ENCODE data around the gene EFCAB8.

EFCAB8 gene, protein sequence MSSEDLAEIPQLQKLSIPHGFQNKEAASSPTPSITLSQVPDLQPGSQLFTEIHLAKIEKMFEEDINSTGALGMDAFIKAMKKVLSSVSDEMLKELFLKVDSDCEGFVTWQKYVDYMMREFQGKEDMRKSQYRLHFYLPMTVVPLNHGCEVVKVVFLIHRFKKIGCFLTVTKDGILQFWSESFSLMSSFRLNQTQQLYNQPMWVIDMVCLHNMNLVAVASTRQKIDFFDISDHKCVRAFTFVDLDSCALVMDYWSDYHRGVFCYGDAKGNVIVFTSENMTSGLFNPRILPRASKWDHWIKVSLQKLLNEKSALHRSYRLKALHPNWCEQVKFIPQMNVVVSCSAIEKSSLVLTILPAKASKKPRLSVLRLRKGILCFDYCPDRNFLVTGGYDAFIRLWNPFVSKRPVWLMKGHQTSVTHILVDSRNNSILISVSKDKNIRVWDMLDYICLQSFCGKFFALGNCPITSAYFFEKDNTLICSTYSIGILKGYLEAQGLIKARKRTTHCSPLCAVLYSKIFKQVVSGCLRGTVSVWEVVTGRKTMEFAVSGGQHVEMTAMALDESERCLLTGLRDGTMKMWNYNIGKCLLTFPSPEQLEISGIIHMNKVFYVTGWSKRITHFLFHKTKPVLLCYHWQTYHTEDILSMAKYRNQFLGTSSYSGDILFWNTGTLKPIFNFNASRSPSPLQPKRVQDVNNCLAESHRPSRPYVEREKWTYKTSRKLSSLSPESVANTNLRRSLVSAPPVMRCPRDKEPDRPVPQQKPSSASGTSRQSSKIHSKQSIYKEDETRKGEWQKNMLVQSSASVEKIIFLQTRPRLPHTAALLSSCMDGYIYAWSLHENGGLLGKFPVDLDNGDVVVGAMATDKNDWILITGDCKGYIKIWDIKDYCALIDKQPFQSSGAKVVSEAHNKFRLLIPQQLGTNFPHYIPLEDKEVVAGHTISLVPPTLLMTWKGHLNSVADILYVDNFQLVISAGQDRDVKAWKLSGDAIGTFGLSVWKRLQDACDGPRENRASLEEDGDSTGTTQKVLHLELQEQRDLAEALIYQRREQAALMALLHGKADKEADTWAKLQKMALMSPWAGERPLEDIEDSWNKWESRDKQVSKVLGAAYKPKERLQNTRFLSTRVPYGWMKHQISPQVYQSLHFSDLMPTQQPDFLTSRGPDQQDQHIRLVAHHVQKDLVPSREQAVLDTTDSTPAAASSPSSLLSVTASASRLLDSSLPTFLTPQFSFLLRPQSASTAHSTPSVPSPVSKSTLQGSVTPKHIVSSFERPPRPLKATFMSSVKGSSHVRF

DNA sequence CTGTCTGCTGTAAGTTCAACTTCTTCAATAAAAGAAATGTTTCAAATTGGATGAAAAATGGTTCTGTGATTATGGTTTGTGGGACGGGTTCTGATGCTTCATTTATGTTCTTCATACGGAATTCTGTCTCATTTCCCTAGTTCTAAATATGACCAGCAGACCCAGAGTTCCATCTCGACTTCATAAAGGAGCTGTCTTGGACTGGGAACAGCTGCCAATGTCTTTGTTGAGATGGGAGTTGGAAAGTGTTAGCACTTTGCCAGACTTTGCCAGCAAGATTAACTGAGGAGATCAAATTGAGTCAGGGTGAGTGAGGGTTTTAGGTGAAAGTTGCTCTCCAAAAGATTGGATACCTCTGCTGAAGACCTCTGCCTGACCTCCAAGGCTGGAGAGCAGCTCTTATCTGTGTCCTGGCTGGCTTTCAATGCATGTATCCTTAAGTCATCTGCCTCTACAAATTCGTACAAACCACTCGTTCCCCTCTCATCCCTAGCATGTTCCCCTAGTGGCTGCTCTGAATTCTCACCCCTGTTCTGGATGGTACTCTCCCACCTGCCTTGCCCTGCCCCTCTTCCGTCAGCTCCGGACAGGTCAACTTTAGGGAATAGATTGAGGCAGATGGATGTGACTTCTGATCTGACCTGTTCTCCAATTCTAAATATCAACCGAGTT lies at the start of gene EFCAB8:
Gene EFCAB8 (plus strand): TSS at position 223 of the 672 bp plus-strand sequence. CDS start 4,870 bp downstream, outside the sequence.
- no peaks in the 10 kb centered on the region for H3K9me3 Mint-ChIP-seq
- ATAC-seq = no peak
- peaks cover 19% of the 10 kb centered on the region for H3K4me1 Mint-ChIP-seq
- H3K27ac Mint-ChIP-seq = no peak within 1 kb of the TSS
- H3K4me3 Mint-ChIP-seq = no peak within 1 kb of the TSS
- H3K27me3 Mint-ChIP-seq = no peaks in the 10 kb centered on the region
- H3K36me3 Mint-ChIP-seq (ENCODE audit: low read depth) = peaks cover 21% of the 10 kb centered on the region
- DNase-seq = no peak

DNA sequence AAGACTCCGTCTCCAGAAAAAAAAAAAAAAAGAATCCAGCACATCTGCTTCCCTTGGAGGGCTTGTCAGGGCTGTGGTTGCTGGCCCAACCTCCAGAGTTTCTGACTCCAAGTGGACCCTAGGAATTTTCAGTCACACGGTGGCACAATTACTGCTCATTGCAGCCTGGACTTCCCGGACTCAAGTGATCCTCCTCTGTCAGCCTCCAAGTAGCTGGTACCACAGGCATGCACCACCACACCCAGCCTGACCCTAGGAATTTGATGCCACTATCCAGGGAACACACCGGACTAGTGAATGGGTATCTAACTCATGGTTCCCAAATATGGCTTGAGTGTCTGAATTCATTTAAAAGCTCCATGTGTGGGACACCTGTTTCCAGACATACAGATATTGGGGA lies 48.8 kb upstream of the EFCAB8 start:
- Mint-ChIP-seq H3K36me3 (ENCODE audit: low read depth) (no peaks in the 10 kb centered on the region), H3K27me3 (no peaks in the 10 kb centered on the region), H3K4me3 (no peak overlapping the region), H3K4me1 (no peaks in the 10 kb centered on the region), H3K9me3 (no peaks in the 10 kb centered on the region), H3K27ac (no peak overlapping the region)
- DNase-seq = no peak
- ATAC-seq = no peak

DNA sequence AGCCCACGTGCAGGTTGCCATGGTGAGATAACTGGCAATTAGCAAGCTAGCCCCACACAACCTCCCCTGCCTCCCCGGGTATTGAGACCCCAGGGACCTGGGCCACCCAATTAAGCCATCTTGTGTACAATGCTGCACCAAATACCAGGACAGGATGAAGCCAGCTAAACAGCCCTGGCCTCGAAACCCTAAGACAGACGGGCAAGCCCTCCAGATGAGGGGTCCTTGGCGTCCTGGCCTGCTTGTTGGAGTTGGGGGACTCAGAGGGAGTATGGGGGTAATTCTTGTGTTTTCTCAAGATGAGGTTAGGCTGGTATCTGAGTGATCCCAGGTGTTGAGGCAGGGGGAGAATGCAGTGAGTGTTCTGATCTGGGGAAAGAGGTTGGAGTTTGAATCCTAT lies 47.8 kb upstream of the EFCAB8 start:
- DNase-seq (no peak), ATAC-seq (no peak)
- Mint-ChIP-seq H3K27ac (no peak overlapping the region), H3K27me3 (no peaks in the 10 kb centered on the region), H3K36me3 (ENCODE audit: low read depth) (no peaks in the 10 kb centered on the region), H3K4me3 (no peak overlapping the region), H3K9me3 (no peaks in the 10 kb centered on the region), H3K4me1 (no peaks in the 10 kb centered on the region)

DNA sequence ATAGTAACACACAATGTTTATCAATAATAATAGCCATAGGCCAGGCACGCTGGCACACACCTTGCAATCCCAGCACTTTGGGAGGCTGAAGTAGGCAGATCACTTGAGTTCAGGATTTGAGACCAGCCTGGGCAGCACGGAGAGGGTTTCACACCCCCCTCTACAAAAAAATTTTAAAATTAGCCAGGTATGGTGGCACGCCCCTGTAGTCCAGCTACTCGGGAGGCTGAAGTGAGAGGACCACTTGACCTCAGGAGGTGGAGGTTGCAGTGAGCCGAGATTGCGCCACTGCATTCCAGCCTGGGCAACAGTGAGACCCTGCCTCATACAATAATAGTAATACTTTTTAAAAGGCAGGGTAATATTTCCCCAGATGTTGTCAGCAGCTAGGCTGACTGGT lies 46.8 kb upstream of the EFCAB8 start:
- DNase-seq = no peak
- Mint-ChIP-seq H3K9me3 (no peaks in the 10 kb centered on the region), H3K36me3 (ENCODE audit: low read depth) (no peaks in the 10 kb centered on the region), H3K4me1 (no peaks in the 10 kb centered on the region), H3K27me3 (no peaks in the 10 kb centered on the region), H3K4me3 (no peak overlapping the region), H3K27ac (no peak overlapping the region)
- no peak for ATAC-seq

DNA sequence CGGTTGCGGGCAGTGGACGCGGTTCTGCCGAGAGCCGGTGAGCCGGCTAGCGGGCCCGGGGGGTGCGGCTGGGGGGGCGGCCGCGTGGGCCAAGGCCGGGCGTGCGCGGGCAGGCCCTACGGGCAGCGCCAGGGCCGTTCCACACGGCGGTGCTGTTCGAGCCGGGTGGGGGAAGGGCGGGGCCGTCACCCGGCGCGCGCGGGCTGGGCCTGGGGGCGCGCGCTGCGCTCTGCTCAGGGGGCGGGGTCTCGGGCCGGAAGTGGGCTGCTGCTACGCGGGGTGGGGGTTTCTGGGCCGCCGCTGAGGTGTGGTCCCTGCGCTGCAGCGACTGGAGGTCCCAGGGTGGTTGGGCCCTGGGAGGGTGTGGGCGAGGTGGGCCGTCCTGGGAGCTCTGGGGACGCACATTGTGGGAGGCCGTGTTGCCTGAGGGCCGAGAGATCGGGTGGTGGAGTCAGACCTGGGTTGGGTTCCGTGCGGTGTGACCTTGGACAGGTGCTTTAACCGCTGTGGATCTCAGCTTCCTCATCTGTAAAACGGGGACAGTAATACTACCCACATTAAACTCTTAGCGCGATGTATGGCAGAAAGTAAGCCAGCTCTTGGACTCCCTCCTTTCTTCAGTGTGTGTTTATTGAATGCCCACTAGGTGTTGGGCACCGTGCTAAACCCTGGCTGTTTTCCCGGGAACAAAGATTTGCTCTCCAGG lies 38.6 kb upstream of the EFCAB8 start:
- H3K27me3 Mint-ChIP-seq = no peaks in the 10 kb centered on the region
- peak; percentile 91 for DNase-seq
- peak overlapping the region; percentile 94 for H3K27ac Mint-ChIP-seq
- peaks cover 46% of the 10 kb centered on the region for H3K4me1 Mint-ChIP-seq
- peaks cover 1% of the 10 kb centered on the region for H3K36me3 Mint-ChIP-seq (ENCODE audit: low read depth)
- no peaks in the 10 kb centered on the region for H3K9me3 Mint-ChIP-seq
- peak; percentile 84 for ATAC-seq
- peak overlapping the region; percentile 94 for H3K4me3 Mint-ChIP-seq

DNA sequence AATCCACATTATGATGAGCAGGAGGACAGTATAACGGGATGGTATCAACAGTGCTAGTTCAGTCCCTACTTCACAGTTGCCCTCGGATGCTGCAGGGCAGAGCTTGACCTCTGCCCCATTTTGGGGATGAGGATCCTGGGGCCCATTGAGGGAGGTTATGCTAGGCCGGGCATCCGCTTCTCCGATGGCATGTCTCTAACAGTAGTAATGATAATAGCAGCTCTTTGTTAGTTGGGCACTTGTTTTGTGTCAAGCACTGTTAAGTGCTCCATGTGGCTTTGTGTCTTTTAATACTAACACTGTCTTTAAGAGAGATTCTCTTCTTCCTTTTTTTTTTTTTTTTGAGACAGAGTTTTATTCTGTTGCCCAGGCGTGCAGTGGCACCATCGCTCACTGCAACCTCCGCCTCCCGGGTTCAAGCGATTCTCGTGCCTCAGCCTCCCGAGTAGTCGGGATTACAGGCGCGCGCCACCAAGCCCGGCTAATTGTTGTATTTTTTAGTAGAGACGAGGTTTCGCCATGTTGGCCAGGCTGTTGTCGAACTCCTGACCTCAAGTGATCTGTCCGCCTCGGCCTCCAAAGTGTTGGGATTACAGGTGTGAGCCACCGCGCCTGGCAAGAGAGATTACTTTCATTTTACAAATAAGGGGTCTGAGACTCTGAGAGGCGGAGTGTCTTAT lies 37.9 kb upstream of the EFCAB8 start:
- Mint-ChIP-seq H3K36me3 (ENCODE audit: low read depth) (peaks cover 3% of the 10 kb centered on the region), H3K4me1 (peaks cover 48% of the 10 kb centered on the region), H3K9me3 (no peaks in the 10 kb centered on the region), H3K27me3 (no peaks in the 10 kb centered on the region), H3K27ac (peak overlapping the region; percentile 94), H3K4me3 (peak overlapping the region; percentile 94)
- no peak for ATAC-seq
- DNase-seq = peak; percentile 8

DNA sequence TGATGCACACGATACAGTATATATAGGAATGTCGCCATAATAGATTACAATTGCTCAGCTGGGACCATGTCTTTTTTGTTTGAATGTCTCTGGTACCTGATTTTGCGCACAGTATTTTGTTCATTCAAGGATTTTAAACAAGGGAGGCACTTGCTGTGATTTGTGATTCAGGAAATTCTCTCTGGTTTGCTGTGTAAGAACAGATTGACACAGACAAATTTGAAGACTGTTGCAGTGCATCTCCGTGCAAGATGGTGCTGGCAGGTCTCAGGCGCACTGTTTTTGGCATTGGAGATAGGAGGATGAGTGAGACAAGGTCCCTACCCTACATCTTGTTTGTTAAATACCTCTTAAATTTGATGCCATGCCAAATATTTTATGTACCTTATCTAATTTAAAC lies 36.5 kb upstream of the EFCAB8 start:
- H3K36me3 Mint-ChIP-seq (ENCODE audit: low read depth) = peaks cover 9% of the 10 kb centered on the region
- no peaks in the 10 kb centered on the region for H3K27me3 Mint-ChIP-seq

DNA sequence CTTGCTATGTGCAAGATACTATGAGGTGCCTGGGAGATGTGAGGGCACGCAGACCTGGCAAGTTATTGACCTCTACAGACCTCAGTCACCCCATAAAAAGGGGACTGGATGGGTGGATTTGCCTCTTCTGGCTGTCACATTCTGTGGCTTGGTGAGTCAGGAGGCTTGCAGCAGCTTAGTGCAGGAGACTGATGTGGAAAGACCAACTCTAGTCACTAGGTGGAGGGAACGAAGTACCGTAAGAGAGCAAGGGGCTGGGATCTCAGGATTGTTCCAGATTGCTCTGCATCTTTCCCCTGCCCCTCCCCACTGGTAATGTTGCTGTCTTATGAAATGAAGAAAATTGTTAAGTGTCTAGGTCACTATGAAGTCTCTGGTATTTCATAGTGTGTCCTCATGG lies 35.6 kb upstream of the EFCAB8 start:
- DNase-seq (peak; percentile 33), ATAC-seq (peak; percentile 48)
- Mint-ChIP-seq H3K4me3 (no peak overlapping the region), H3K9me3 (no peaks in the 10 kb centered on the region), H3K36me3 (ENCODE audit: low read depth) (peaks cover 14% of the 10 kb centered on the region), H3K27me3 (no peaks in the 10 kb centered on the region), H3K4me1 (peaks cover 55% of the 10 kb centered on the region), H3K27ac (peak overlapping the region; percentile 67)

More for the DNA sequence above, 36.5 kb upstream of the EFCAB8 start:
- Mint-ChIP-seq H3K4me1 (peaks cover 48% of the 10 kb centered on the region), H3K9me3 (no peaks in the 10 kb centered on the region), H3K27ac (peak overlapping the region; percentile 48), H3K4me3 (peak overlapping the region; percentile 94)
- no peak for ATAC-seq
- no peak for DNase-seq

DNA sequence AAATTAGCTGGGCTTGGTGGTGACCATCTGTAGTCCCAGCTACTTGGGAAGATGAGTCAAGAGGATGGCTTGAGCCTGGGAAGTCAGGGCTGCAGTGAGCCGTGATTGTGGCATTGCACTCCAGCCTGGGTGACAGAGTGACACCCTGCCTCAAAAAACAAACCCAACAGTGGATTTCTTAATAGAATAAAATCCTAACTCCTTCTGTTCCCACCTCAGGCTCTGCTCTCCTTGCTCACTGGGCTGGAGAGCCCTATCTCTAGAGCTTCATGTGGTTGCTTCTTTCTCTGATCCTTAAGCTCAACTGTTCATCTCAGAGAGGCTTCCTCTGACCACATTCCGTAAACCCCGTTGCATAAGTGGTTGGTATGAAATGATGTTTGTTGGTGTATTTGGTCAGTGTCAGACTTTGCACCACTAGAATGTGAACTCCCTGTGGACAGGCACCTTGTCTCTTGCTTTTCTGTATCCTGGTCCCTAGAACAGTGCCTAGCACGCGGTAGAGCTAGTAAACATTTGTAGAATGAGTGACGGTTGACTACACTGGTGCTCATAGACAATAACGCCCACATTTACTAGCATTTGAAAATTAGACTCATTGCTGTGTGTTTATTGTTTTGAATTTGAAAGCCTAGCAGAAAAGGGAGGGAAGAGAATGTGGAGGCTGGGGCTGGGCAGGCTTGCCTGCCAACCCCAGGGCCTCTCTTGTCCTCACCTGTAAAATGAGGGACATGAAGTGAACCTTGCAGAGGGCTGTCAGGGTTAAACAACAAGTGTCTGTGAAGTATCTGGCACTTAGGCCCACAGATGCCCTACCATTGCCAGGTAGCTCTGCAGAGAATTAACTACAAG lies 34.8 kb upstream of the EFCAB8 start:
- peaks cover 22% of the 10 kb centered on the region for H3K36me3 Mint-ChIP-seq (ENCODE audit: low read depth)
- no peaks in the 10 kb centered on the region for H3K9me3 Mint-ChIP-seq
- peaks cover 60% of the 10 kb centered on the region for H3K4me1 Mint-ChIP-seq
- DNase-seq (no peak), ATAC-seq (no peak)
- H3K27me3 Mint-ChIP-seq = no peaks in the 10 kb centered on the region
- H3K27ac Mint-ChIP-seq = peak overlapping the region; percentile 34
- no peak overlapping the region for H3K4me3 Mint-ChIP-seq

DNA sequence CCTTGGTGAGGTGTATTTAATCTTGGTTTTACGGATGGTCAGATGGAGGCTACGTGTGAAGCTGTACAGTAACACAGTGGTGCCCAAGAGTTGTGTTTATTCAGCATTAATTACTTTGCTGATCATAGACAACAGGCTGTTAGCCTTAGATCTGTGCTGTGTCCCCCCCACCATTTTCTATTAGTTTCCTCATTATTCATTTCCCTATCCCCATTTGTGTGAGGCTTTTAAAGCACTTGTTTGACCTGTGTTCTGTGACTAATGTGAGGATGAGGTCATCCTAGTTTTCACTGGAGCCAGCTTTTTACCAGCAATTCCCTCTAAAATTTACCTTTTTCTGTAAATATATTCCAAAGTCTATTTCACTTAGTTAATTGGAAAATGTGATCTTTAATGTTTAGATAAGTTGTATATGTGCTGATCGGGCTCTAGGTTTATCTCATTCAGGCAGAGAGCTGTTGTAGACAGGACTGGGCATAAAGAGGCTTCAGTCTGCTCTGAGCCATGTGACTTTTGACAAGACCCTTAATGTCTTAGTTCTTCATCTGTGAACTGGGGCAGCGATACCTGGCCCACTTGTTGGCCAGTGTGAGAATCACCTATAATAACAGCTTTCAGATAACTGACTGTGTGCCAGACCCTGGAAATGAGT lies 30.6 kb upstream of the EFCAB8 start:
- peak overlapping the region; percentile 72 for H3K27ac Mint-ChIP-seq
- DNase-seq (no peak), ATAC-seq (no peak)
- H3K4me3 Mint-ChIP-seq = no peak overlapping the region
- no peaks in the 10 kb centered on the region for H3K9me3 Mint-ChIP-seq
- peaks cover 61% of the 10 kb centered on the region for H3K4me1 Mint-ChIP-seq
- H3K27me3 Mint-ChIP-seq = no peaks in the 10 kb centered on the region
- H3K36me3 Mint-ChIP-seq (ENCODE audit: low read depth) = peaks cover 53% of the 10 kb centered on the region

DNA sequence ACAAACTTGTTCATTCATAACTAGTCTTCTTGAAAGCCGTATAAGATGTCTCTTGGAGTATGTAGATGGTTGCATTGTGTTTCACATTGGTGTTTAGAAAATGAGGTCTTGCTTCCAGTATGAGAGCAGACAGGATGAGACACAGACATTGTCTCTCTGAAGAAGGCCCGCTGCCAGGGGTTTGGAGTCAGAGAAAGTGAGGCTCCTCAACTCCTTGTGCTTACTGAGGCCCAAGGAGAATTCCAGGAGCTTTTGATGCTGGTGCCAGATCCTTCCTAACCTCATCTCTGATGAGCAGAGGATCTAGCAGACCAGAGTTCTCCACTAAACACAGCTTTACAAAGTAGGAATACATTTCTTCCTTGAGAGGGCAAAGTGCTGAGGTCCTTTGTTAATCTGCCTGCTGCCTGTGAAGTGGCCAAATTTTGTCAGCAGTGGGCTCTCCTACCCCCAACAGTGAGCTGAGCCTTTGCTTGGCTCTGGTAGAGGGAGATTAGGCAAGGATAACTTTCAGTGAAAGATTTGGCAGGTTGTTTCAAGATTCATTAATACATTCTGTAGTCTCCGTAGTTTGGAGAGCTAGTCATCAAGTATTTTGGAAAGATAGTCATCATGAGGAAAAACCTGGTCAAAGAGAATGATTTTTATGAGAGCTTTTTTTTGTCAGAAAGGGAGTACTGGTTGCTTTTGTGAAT lies 29.3 kb upstream of the EFCAB8 start:
- peaks cover 49% of the 10 kb centered on the region for H3K4me1 Mint-ChIP-seq

More for the DNA sequence above, 29.3 kb upstream of the EFCAB8 start:
- no peak overlapping the region for H3K4me3 Mint-ChIP-seq
- H3K9me3 Mint-ChIP-seq = no peaks in the 10 kb centered on the region
- ATAC-seq = no peak
- no peak for DNase-seq
- H3K27me3 Mint-ChIP-seq = no peaks in the 10 kb centered on the region
- no peak overlapping the region for H3K27ac Mint-ChIP-seq
- peaks cover 58% of the 10 kb centered on the region for H3K36me3 Mint-ChIP-seq (ENCODE audit: low read depth)

Measured in activated naive CD8-positive, alpha-beta T cell treated with anti-CD3 and anti-CD28 coated beads, Interleukin-2, amount 50 U/mL, for 24 hours (primary cell).